IMR-90 (cell line): ENCODE measurements around the gene CCL23. TPM values are rescaled to one million over a fixed set of nuclear protein-coding genes. Genes with fewer than 3 reads are reported as not detected.

Experiments
- ATAC-seq: fragments of 200-7000 bp; cut with Tn5 transposase; 2 replicates; pipeline ENCODE4 v1.9.1; 2020; ENCODE audit warnings: low read depth, mild to moderate bottlenecking, moderate library complexity
- BruUV-seq: library from RNA; stranded (reverse); fragments of 400-500 nt; replicated peaks from 2 replicates; lab custom pipeline; 2021; lab: Mats Ljungman, UMichigan
- CTCF ChIA-PET: fragments of 300-600 bp; formaldehyde crosslinking; extraction: SDS; loops from one replicate; lab custom pipeline; 2021; ENCODE audit warnings: antibody characterized with exemption; lab: Yijun Ruan, JAX
- POLR2A ChIA-PET: fragments of 300-600 bp; sonication (Branson Sonifier 250); formaldehyde crosslinking; loops from one replicate; lab custom pipeline; 2022; ENCODE audit warnings: antibody characterized with exemption; ENCODE audit not compliant: unreplicated experiment; lab: Charles Lee
- DNase-seq: peaks from one replicate; pipeline ENCODE4 v3.0.0; 2013
- H2AFZ ChIP-seq: replicated peaks from 2 replicates; pipeline ENCODE3; 2013; ENCODE audit warnings: low read length, mild to moderate bottlenecking; ENCODE audit not compliant: poor library complexity
- H2AK5ac ChIP-seq: 2 replicates; pipeline ENCODE4 v1.6.1; 2013; ENCODE audit warnings: low read depth, low read length, inconsistent platforms
- H2AK9ac ChIP-seq: replicated peaks from 2 replicates; pipeline ENCODE3; 2013; ENCODE audit warnings: mild to moderate bottlenecking, low read depth, low read length, moderate library complexity; ENCODE audit not compliant: poor library complexity
- H2BK120ac ChIP-seq: 2 replicates; pipeline ENCODE4 v1.6.1; 2013; ENCODE audit warnings: low read depth, low read length, inconsistent platforms
- H2BK15ac ChIP-seq: 3 replicates; pipeline ENCODE4 v1.6.1; 2013; ENCODE audit warnings: low read depth, low read length, inconsistent platforms
- H2BK20ac ChIP-seq: 2 replicates; pipeline ENCODE4 v1.6.1; 2013; ENCODE audit warnings: low read depth, mild to moderate bottlenecking, inconsistent platforms, low read length, moderate library complexity
- H2BK5ac ChIP-seq: 2 replicates; pipeline ENCODE4 v1.6.1; 2013; ENCODE audit warnings: mild to moderate bottlenecking, low read depth, low read length, inconsistent platforms; ENCODE audit not compliant: poor library complexity, severe bottlenecking
- H3K14ac ChIP-seq: replicated peaks from 2 replicates; pipeline ENCODE4 v1.6.1; 2013; ENCODE audit warnings: low read depth, low read length, inconsistent platforms
- H3K18ac ChIP-seq: 2 replicates; pipeline ENCODE4 v1.6.1; 2013; ENCODE audit warnings: low read depth, low read length, control low read depth
- H3K23ac ChIP-seq: 2 replicates; pipeline ENCODE4 v1.6.1; 2013; ENCODE audit warnings: low read depth, low read length, inconsistent platforms
- H3K27ac ChIP-seq: 2 replicates; pipeline ENCODE4 v1.5.1; 2013; ENCODE audit warnings: mild to moderate bottlenecking, control low read depth, low read length; ENCODE audit not compliant: insufficient read depth
- H3K27me3 ChIP-seq: 2 replicates; pipeline ENCODE4 v1.6.1; 2013; ENCODE audit warnings: low read length; ENCODE audit not compliant: control insufficient read depth, insufficient read depth
- H3K36me3 ChIP-seq: 2 replicates; pipeline ENCODE4 v1.6.1; 2013; ENCODE audit warnings: low read length, mixed read lengths; ENCODE audit not compliant: control insufficient read depth, insufficient read depth
- H3K4ac ChIP-seq: 2 replicates; pipeline ENCODE4 v1.6.1; 2013; ENCODE audit warnings: low read depth, low read length, inconsistent platforms
- H3K4me1 ChIP-seq: 2 replicates; pipeline ENCODE4 v1.6.1; 2013; ENCODE audit warnings: low read length, mixed read lengths; ENCODE audit not compliant: control insufficient read depth, insufficient read depth
- H3K4me2 ChIP-seq: 2 replicates; pipeline ENCODE4 v1.6.1; 2013; ENCODE audit warnings: low read depth, mild to moderate bottlenecking, control low read depth, low read length, moderate library complexity
- H3K4me3 ChIP-seq: 2 replicates; pipeline ENCODE4 v1.5.1; 2013; ENCODE audit warnings: low read depth, mild to moderate bottlenecking, control low read depth, low read length, moderate library complexity; ENCODE audit not compliant: insufficient read depth
- H3K56ac ChIP-seq: 2 replicates; pipeline ENCODE4 v1.6.1; 2013; ENCODE audit warnings: low read length, inconsistent platforms; ENCODE audit not compliant: insufficient read depth; ENCODE audit errors: extremely low read depth
- H3K79me1 ChIP-seq, 2 experiments: 2 replicates each; pipeline ENCODE4 v1.6.1; 2013; ENCODE audit warnings: low read length in 2 of 2, inconsistent platforms in 1 of 2, low read depth in 1 of 2
- H3K9ac ChIP-seq: 2 replicates; pipeline ENCODE4 v1.6.1; 2013; ENCODE audit warnings: low read depth, low read length, control low read depth
- H3K9me1 ChIP-seq: 2 replicates; pipeline ENCODE4 v1.6.1; 2013; ENCODE audit warnings: low read length, inconsistent platforms; ENCODE audit not compliant: insufficient read depth
- H3K9me3 ChIP-seq: 2 replicates; pipeline ENCODE4 v1.6.1; 2013; ENCODE audit warnings: low read length; ENCODE audit not compliant: control insufficient read depth, insufficient read depth
- H4K20me1 ChIP-seq: 2 replicates; pipeline ENCODE4 v1.6.1; 2013; ENCODE audit warnings: low read length, inconsistent platforms; ENCODE audit not compliant: insufficient read depth
- H4K5ac ChIP-seq: 2 replicates; pipeline ENCODE4 v1.6.1; 2013; ENCODE audit warnings: mild to moderate bottlenecking, low read depth, low read length, control low read depth
- H4K8ac ChIP-seq, 2 experiments: 2 replicates each; pipeline ENCODE4 v1.6.1; 2013; ENCODE audit warnings: low read depth in 2 of 2, low read length in 2 of 2, control low read depth in 1 of 2, inconsistent platforms in 1 of 2
- H4K91ac ChIP-seq: 2 replicates; pipeline ENCODE4 v1.6.1; 2013; ENCODE audit warnings: low read depth, low read length, inconsistent platforms; ENCODE audit not compliant: insufficient read depth
- BHLHE40 ChIP-seq: fragments of 150-350 bp; IDR thresholded peaks from 2 replicates; pipeline ENCODE4 v1.6.1; 2016; ENCODE audit warnings: mild to moderate bottlenecking, low read depth, low read length
- CEBPB ChIP-seq: IDR thresholded peaks from 2 replicates; pipeline ENCODE4 v1.6.1; 2012; ENCODE audit warnings: low read depth, low read length, improper control_type of control experiment
- CHD1 ChIP-seq: IDR thresholded peaks from 2 replicates; pipeline ENCODE4 v1.6.1; 2012; ENCODE audit warnings: low read depth, low read length, improper control_type of control experiment
- FOS ChIP-seq: fragments of 150-350 bp; IDR thresholded peaks from 2 replicates; pipeline ENCODE4 v1.6.1; 2016; ENCODE audit warnings: low read depth, low read length
- MAFK ChIP-seq: IDR thresholded peaks from 2 replicates; pipeline ENCODE4 v1.6.1; 2012; ENCODE audit warnings: low read depth, low read length, improper control_type of control experiment
- MAZ ChIP-seq: IDR thresholded peaks from 2 replicates; pipeline ENCODE4 v1.6.1; 2012; ENCODE audit warnings: low read depth, mild to moderate bottlenecking, low read length, improper control_type of control experiment, moderate library complexity, borderline replicate concordance
- MXI1 ChIP-seq: IDR thresholded peaks from 2 replicates; pipeline ENCODE4 v1.6.1; 2012; ENCODE audit warnings: low read depth, mild to moderate bottlenecking, low read length, moderate library complexity, borderline replicate concordance
- NFE2L2 ChIP-seq: fragments of 150-350 bp; IDR thresholded peaks from 2 replicates; pipeline ENCODE4 v1.6.1; 2016; ENCODE audit warnings: low read depth, mild to moderate bottlenecking, low read length
- POLR2A ChIP-seq: IDR thresholded peaks from 2 replicates; pipeline ENCODE4 v1.6.1; 2012; ENCODE audit warnings: mild to moderate bottlenecking, low read depth, low read length
- RAD21 ChIP-seq: IDR thresholded peaks from 2 replicates; pipeline ENCODE4 v1.6.1; 2012; ENCODE audit warnings: low read length, improper control_type of control experiment
- RCOR1 ChIP-seq: IDR thresholded peaks from 2 replicates; pipeline ENCODE4 v1.6.1; 2012; ENCODE audit warnings: mild to moderate bottlenecking, low read length, improper control_type of control experiment; ENCODE audit not compliant: insufficient replicate concordance
- RFX5 ChIP-seq: IDR thresholded peaks from 2 replicates; pipeline ENCODE4 v1.8.0; 2012; ENCODE audit warnings: low read depth, mild to moderate bottlenecking, low read length, moderate library complexity
- SMC3 ChIP-seq: fragments of 150-350 bp; IDR thresholded peaks from 2 replicates; pipeline ENCODE4 v1.6.1; 2016; ENCODE audit warnings: low read depth, mild to moderate bottlenecking, antibody characterized with exemption, low read length, moderate library complexity
- WGBS, 2 experiments: methylation state at CpG; one replicate each; pipeline versions ENCODE4 v1.1.5 to v1.1.7; 2013; ENCODE audit warnings: missing lambda C conversion rate in 2 of 2; ENCODE audit not compliant: insufficient read length in 1 of 2; ENCODE audit errors: extremely low coverage in 2 of 2; 5-methylcytosine and 5-hydroxymethylcytosine counted together
- dilution Hi-C: fragments of 300-500 bp; cut with HindIII; formaldehyde crosslinking; loops from one replicate; pipeline ENCODE4 v1.14.3; 2018; ENCODE audit warnings: low sequenced_read_pairs; ENCODE audit not compliant: unreplicated experiment
- in situ Hi-C: fragments of 300-500 bp; cut with MboI; formaldehyde crosslinking; loops from 3 replicates; pipeline ENCODE4 v1.14.3; 2019; ENCODE audit warnings: low sequenced_read_pairs, inconsistent platforms, mixed read lengths
- intact Hi-C: fragments of 100-400 bp; cut with micrococcal nuclease; formaldehyde crosslinking; loops from 2 replicates; pipeline ENCODE4 v1.10.0; 2022
- polyA plus RNA-seq, 3 experiments: library from polyadenylated mRNA; depleted of rRNA; stranded (reverse); fragments of >200 nt; gene quantifications; 2 replicates each; pipeline ENCODE4 v1.2.3, GENCODE V29; 2012; ENCODE audit warnings: low replicate concordance in 1 of 3
- total RNA-seq: library from RNA; depleted of rRNA; stranded (reverse); fragments of >200 nt; gene quantifications from 2 replicates; pipeline ENCODE4 v1.2.3, GENCODE V29; 2012
- TF ChIP-seq, protein P1 (sequence below): fragments of 150-350 bp; IDR thresholded peaks from 2 replicates; pipeline ENCODE4 v1.6.1; 2016; ENCODE audit warnings: low read depth, mild to moderate bottlenecking, low read length, moderate library complexity, borderline replicate concordance
- TF ChIP-seq, protein P2 (sequence below): conservative IDR thresholded peaks from 2 replicates; pipeline ENCODE4 v1.5.1; 2012; ENCODE audit warnings: mild to moderate bottlenecking, low read depth, low read length, improper control_type of control experiment
- TF ChIP-seq, protein P3 (sequence below): fragments of 150-350 bp; IDR thresholded peaks from 2 replicates; pipeline ENCODE4 v1.6.1; 2017; ENCODE audit warnings: mild to moderate bottlenecking, antibody characterized with exemption, low read length, low read depth

The CCL23 gene
- total and polyA plus RNA-seq, 2 of the 4 experiments (the other 2 are of a cell fraction) = not detected

DNA sequence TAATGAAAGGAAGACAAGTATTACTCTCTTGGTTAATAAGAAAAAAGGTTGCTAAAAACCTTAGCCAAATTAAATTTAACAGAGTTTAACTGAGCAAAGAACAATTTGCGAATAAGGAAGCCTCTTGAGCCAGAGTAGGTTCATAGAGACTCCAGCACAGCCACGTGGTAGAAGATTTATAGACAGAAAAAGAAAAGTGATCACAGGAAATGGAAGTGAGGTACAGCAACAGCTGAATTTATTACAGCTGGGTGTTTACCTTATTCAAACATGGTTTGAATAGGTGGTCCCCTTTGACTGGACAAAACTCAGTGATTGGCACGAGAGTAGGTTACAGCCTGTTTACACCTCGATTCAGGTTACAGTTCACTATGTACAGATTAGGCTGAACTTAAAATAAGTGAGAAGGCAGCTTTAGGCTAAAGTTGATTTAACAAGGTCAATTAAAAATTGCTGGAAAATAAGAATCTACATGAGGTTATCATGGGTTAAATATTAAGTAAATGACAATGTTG, 13.1 kb downstream of the CCL23 start:
- H3K4ac ChIP-seq = no peak overlapping the region
- ChIA-PET CTCF (interaction anchor here (0.8 kb wide), 1 partner anchor 28 kb away, joined by 4 read pairs; no protein-coding TSS in a partner anchor), POLR2A (no interaction called here)
- no peak overlapping the region for H3K18ac ChIP-seq
- H2BK20ac ChIP-seq = no peak overlapping the region
- BruUV-seq = no TSS peak
- dilution Hi-C loops = no loop called here
- H2BK5ac ChIP-seq = no peak overlapping the region
- no peaks in the 10 kb centered on the region for H4K20me1 ChIP-seq
- no peaks in the 10 kb centered on the region for H3K9me3 ChIP-seq
- no peak overlapping the region for H4K91ac ChIP-seq
- H3K4me1 ChIP-seq = no peaks in the 10 kb centered on the region
- no peak overlapping the region for H2AFZ ChIP-seq
- ATAC-seq = no peak
- no peak overlapping the region for H2BK120ac ChIP-seq
- in situ Hi-C loops = no loop called here
- H3K4me3 ChIP-seq = no peak overlapping the region
- no peak overlapping the region for H4K8ac ChIP-seq
- no peak overlapping the region for H3K9ac ChIP-seq
- no peaks in the 10 kb centered on the region for H3K79me1 ChIP-seq
- H2AK9ac ChIP-seq = no peak overlapping the region
- no peak overlapping the region for H3K14ac ChIP-seq
- H4K5ac ChIP-seq = no peak overlapping the region
- H3K4me2 ChIP-seq = no peak overlapping the region
- H3K9me1 ChIP-seq = no peaks in the 10 kb centered on the region
- H3K56ac ChIP-seq = no peak overlapping the region
- WGBS, 2 experiments = 0% methylated on average over 1 of the region's 4 CpGs; no CpG with 5 or more reads in 1 of the 2 experiments
- H2AK5ac ChIP-seq = no peak overlapping the region
- intact Hi-C loops = loop anchor here (1.0 kb wide), 1 partner anchor 30 kb away; no protein-coding TSS in a partner anchor
- no peak overlapping the region for H3K27ac ChIP-seq
- no peak overlapping the region for H2BK15ac ChIP-seq
- no peaks in the 10 kb centered on the region; the same call in none of the 2 replicates for H3K27me3 ChIP-seq
- TF ChIP-seq CHD1 = no peak
- no peak for TF ChIP-seq RCOR1
- no peak for TF ChIP-seq POLR2A
- no peak for TF ChIP-seq CEBPB
- TF ChIP-seq, protein P1, sequence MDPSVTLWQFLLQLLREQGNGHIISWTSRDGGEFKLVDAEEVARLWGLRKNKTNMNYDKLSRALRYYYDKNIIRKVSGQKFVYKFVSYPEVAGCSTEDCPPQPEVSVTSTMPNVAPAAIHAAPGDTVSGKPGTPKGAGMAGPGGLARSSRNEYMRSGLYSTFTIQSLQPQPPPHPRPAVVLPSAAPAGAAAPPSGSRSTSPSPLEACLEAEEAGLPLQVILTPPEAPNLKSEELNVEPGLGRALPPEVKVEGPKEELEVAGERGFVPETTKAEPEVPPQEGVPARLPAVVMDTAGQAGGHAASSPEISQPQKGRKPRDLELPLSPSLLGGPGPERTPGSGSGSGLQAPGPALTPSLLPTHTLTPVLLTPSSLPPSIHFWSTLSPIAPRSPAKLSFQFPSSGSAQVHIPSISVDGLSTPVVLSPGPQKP = no peak
- no peak for TF ChIP-seq BHLHE40
- TF ChIP-seq RAD21 = no peak
- no peak for TF ChIP-seq NFE2L2
- TF ChIP-seq SMC3 = no peak
- TF ChIP-seq FOS = no peak
- no peak for TF ChIP-seq MAZ
- TF ChIP-seq RFX5 = no peak
- TF ChIP-seq MXI1 = no peak
- TF ChIP-seq, protein P2, sequence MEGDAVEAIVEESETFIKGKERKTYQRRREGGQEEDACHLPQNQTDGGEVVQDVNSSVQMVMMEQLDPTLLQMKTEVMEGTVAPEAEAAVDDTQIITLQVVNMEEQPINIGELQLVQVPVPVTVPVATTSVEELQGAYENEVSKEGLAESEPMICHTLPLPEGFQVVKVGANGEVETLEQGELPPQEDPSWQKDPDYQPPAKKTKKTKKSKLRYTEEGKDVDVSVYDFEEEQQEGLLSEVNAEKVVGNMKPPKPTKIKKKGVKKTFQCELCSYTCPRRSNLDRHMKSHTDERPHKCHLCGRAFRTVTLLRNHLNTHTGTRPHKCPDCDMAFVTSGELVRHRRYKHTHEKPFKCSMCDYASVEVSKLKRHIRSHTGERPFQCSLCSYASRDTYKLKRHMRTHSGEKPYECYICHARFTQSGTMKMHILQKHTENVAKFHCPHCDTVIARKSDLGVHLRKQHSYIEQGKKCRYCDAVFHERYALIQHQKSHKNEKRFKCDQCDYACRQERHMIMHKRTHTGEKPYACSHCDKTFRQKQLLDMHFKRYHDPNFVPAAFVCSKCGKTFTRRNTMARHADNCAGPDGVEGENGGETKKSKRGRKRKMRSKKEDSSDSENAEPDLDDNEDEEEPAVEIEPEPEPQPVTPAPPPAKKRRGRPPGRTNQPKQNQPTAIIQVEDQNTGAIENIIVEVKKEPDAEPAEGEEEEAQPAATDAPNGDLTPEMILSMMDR = no peak
- TF ChIP-seq, protein P3, sequence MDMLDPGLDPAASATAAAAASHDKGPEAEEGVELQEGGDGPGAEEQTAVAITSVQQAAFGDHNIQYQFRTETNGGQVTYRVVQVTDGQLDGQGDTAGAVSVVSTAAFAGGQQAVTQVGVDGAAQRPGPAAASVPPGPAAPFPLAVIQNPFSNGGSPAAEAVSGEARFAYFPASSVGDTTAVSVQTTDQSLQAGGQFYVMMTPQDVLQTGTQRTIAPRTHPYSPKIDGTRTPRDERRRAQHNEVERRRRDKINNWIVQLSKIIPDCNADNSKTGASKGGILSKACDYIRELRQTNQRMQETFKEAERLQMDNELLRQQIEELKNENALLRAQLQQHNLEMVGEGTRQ = no peak
- TF ChIP-seq MAFK = no peak
- H3K23ac ChIP-seq = no peak overlapping the region
- no peaks in the 10 kb centered on the region for H3K36me3 ChIP-seq
- DNase-seq = no peak
